Retinal pigment epithelial cell (primary cell): ENCODE results near the gene ELL.

Experiments used
- DNase-seq: peaks from one replicate; pipeline ENCODE4 v3.0.0-alpha.2; 2010; ENCODE audit warnings: low read depth
- H3K4me3 ChIP-seq: 2 replicates; pipeline ENCODE4 v1.5.1; 2011; ENCODE audit warnings: mild to moderate bottlenecking, low read length, control low read depth, moderate library complexity
- TF ChIP-seq, protein P1 (sequence below): conservative IDR thresholded peaks from 2 replicates; pipeline ENCODE4 v1.5.1; 2011; ENCODE audit warnings: low read depth, low read length, control low read depth, inconsistent platforms

ELL gene

DNA sequence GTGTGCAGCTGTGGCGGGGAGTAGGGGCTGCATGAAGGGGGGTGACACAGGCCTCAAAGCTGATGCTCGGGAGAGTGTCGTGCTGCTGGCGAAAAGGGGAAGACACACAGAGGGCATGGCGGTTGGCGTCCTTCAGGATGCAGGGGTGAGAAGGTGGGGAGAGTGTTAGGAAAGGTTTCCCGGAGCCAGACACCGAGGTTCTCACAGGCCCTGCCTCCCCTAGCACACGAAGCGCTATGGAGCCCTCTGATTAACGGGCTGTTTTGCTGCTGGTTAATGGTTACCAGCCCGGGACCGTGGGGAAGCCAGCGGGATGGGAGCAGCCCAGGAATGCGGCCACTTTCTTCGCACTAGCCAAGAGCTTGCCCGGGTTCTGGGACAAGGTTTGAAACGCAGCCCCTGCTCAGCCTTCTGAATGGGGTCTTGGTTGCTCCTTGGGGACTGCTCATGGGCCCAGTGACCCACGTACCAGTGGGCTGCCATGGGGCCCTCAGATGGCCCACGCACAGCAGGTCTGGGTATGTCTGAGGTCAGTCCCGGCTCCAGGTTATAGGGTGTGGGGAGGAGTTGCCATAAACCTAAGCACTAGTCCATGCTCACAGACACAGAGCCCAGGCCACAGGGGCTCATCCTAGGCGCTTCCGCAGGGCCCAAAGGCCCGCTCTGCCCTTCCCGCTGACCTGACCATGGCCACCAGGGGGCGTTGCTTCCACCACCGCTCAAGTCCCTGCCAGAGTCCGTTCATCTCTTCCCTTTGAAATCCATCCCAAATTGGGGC is 52.6 kb downstream of the ELL start:
- H3K4me3 ChIP-seq = no peak overlapping the region
- TF ChIP-seq, protein P1, sequence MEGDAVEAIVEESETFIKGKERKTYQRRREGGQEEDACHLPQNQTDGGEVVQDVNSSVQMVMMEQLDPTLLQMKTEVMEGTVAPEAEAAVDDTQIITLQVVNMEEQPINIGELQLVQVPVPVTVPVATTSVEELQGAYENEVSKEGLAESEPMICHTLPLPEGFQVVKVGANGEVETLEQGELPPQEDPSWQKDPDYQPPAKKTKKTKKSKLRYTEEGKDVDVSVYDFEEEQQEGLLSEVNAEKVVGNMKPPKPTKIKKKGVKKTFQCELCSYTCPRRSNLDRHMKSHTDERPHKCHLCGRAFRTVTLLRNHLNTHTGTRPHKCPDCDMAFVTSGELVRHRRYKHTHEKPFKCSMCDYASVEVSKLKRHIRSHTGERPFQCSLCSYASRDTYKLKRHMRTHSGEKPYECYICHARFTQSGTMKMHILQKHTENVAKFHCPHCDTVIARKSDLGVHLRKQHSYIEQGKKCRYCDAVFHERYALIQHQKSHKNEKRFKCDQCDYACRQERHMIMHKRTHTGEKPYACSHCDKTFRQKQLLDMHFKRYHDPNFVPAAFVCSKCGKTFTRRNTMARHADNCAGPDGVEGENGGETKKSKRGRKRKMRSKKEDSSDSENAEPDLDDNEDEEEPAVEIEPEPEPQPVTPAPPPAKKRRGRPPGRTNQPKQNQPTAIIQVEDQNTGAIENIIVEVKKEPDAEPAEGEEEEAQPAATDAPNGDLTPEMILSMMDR = peak; percentile 86
- DNase-seq = no peak

DNA sequence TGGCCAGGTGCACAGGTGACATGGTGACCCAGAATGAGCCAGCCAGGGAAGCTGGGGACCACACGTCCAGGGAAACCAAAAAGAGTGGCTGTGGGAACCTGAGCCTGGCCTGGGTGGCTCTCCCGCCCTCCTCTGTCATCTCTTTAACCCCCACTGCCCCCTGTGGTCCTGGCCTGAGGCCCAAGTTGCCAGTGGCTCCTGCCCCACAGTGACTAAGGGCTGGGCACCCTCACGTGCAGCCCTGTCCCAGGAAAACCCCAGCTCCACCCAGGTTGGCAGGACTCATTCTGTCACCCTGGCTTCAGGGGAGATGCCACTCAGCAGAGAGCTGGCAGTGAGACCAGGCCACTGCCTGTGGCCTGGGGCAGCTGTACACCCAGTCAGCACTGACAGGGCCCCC is 53.4 kb downstream of the ELL start:
- TF ChIP-seq, protein P1 = no peak
- H3K4me3 ChIP-seq = no peak overlapping the region
- DNase-seq = no peak

GRCh38 chr19:18467978-18468377 is 53.9 kb downstream of the ELL start:
- no peak overlapping the region for H3K4me3 ChIP-seq
- TF ChIP-seq, protein P1 = no peak
- DNase-seq = no peak

DNA sequence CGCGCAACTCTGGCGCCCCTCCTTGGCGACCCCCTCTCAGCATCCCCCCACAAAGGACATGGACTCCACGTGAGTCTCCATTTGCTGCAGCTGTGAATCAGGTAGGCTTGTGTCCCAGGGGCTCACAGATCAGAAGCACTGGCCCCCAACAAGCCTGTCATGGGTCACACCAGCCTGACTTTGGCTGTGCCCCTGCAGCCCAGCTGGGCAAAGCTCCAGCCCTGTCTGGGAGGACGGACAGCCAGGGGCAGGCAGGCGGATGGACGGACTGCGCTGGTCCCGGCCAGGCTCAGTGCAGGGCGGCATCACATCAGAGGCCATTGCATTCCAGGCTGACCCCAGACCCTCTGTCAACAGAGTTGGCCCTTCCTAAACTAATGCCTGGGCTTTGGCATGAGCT is 55.5 kb downstream of the ELL start:
- no peak overlapping the region for H3K4me3 ChIP-seq
- TF ChIP-seq, protein P1 = no peak
- no peak for DNase-seq

GRCh38 chr19:18465964-18466339 is 55.9 kb downstream of the ELL start:
- no peak overlapping the region for H3K4me3 ChIP-seq
- DNase-seq = no peak
- TF ChIP-seq, protein P1 = no peak

DNA sequence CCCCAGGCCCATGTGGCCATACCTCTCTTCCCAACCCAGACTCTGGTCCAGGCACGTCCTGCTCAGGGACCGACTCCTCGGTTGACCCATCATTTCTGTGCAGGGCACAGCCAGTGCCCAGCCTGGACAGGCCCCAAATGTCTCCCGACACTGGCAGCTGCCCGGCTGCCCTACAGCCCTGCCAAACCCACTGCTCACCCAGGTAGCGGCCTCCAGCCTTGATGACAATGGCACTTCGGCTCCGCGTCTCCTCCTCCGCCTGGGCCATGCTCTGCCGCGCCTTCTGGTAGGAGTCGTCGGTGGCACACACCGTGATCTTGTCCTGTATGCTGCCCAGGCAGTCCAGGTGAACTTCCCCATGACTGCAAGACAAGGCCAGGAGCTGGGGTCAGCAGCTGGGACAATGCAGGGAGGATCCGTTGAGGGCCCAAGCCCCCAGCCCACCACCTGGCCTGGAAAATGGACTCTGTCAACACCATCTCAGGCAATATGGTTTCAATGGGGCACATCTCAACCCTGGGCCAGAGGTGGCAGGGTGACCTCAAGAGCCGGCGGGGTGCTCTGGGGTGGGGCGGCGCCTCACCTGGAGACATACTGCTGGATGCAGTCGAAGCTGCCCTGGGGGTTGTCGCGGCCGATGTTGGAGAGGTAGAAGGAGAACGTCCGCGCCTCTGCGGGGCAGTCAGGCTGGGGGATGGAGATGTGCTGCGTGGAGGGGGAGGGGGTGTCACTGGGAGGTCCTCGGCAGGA is 56.5 kb downstream of the ELL start:
- TF ChIP-seq, protein P1 = no peak
- no peak overlapping the region for H3K4me3 ChIP-seq
- no peak for DNase-seq

GRCh38 chr19:18464646-18465045 is 57.2 kb downstream of the ELL start:
- no peak overlapping the region for H3K4me3 ChIP-seq
- peak; percentile 94 for DNase-seq
- TF ChIP-seq, protein P1 = no peak
